ENCODE data around the gene ZNF620. TPM values are rescaled to one million over a fixed set of nuclear protein-coding genes. Genes with fewer than 3 reads are reported as not detected.

Gene ZNF620
- total RNA-seq, 3 donors from 2014 or later (not counting 1 experiment from before 2014, with no cell fraction given): 3.3 to 7.4 (median 6.0) TPM

DNA sequence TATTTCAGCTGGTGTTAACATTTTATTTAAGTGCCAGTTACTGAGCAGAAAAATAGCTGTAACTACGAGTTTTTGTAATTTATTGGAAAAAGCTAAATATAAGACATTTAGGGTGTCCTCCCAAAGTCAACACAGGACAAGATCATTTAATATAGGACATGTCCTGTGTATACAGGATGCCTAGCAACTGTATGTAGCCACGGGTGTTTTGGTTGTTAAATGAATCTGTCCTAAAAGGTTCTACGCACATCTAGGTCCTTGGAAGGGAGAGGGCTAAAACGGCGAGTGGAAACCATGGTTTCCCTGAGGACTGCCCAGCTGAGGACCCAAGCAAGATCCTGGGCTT lies 18.4 kb downstream of the ZNF620 start:
- H3K4me3 Mint-ChIP-seq: peak overlapping the region; percentile 97
- no peaks in the 10 kb centered on the region for H3K9me3 ChIP-seq (ENCODE audit: control insufficient read depth, insufficient read depth, low read length)
- DNase-seq (no peak), ATAC-seq (peak in 2 of 3 donors; percentile 16 to 19)
- H3K9me3 Mint-ChIP-seq: no peaks in the 10 kb centered on the region
- no peak for TF ChIP-seq CTCF (IDR thresholded peaks at IDR 0.05)
- intact Hi-C loops (cut with micrococcal nuclease): loop anchor here (1.0 kb wide), 2 partner anchors 47 to 71 kb away; partner anchors contain the start of gene ZNF619
- H3K27me3 ChIP-seq (ENCODE audit: control insufficient read depth, insufficient read depth, low read length): no peaks in the 10 kb centered on the region
- H3K27me3 Mint-ChIP-seq (ENCODE audit: low read depth in 2 of 2): no peaks in the 10 kb centered on the region
- peaks cover 24 to 38% of the 10 kb centered on the region in 2 donors for H3K4me1 Mint-ChIP-seq
- peaks cover 9% of the 10 kb centered on the region for H3K36me3 ChIP-seq (ENCODE audit: control insufficient read depth, insufficient read depth, low read length)
- peaks cover 14% of the 10 kb centered on the region for H3K4me1 ChIP-seq (ENCODE audit: control insufficient read depth, insufficient read depth, low read length)
- H3K36me3 Mint-ChIP-seq: no peaks in the 10 kb centered on the region
- H3K27ac Mint-ChIP-seq: peak overlapping the region; percentile 95 to 98
- H3K27ac ChIP-seq (ENCODE audit: low read length): peak overlapping the region; percentile 93
- peak overlapping the region; percentile 96 for H3K4me3 ChIP-seq (ENCODE audit: low read length)
- WGBS (ENCODE audit: insufficient coverage): 37% methylated on average over 5 of the region's 5 CpGs

DNA sequence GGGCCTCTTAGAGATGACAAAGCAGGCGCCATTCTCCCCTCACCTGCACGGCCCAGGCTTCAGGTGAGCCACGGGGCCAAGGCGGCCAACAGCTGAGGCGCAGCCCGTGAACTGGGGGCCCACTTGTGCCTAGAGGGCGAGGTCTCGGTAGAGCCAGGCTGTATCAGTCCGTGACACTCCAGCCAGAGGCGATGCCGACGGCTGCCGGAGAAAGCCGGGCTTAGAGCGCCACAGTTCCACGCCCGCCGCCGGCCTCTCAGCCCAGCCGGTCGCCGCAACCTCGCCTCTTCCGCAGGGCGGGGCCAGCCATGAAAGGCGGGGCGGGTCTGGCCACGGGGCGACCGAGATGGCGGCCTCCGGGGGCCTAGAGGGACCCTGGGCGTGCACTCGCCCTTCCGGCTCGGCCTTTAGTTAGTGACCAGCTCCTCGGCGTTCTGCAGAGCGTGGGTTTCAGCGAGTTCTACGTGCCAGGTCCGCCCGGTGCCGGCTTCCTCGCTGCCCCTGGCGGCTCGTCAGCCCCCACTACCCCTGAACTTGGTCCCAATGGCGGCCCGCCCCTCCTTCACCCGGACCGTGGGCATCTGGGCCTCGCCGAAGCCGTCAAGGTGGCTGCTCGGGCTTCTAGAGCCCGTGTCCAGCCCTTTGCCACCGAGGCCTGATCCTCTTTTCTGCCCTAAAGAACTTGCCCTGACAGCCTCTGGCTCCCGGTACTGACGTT lies 18.9 kb downstream of the ZNF620 start, which contains the start of gene ZNF621:
Gene ZNF621, plus strand, starts transcription at position 393 of the 718 bp plus-strand sequence. CDS start 881 bp downstream, outside the sequence.
- peaks cover 24 to 43% of the 10 kb centered on the region in 2 donors for H3K4me1 Mint-ChIP-seq

DNA sequence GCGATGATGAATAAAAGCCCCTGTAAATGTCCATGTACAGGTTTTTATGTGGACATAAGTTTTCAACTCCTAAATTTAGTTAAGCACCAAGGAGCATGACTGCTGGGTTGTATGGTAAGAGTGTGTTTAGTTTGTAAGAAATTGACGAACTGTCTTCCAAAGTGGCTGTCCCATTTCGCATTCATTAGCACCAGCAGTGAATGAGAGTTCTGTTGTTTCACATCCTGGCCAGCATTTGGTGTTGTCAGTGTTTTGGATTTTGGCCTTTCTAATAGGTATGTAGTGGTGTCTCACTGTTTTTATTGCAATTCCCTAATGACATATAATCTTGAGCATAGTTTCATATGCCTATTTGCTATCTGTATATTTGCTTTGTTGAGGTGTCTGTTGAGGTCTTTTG lies 22.6 kb downstream of the ZNF620 start:
- H3K36me3 Mint-ChIP-seq: peaks cover 24% of the 10 kb centered on the region
- no peaks in the 10 kb centered on the region for H3K9me3 Mint-ChIP-seq
- Histone ChIP-seq H3K27me3 (ENCODE audit: control insufficient read depth, insufficient read depth, low read length) (no peaks in the 10 kb centered on the region), H3K27ac (ENCODE audit: low read length) (no peak overlapping the region), H3K36me3 (ENCODE audit: control insufficient read depth, insufficient read depth, low read length) (peaks cover 41% of the 10 kb centered on the region), H3K9me3 (ENCODE audit: control insufficient read depth, insufficient read depth, low read length) (no peaks in the 10 kb centered on the region), H3K4me1 (ENCODE audit: control insufficient read depth, insufficient read depth, low read length) (peaks cover 14% of the 10 kb centered on the region), H3K4me3 (ENCODE audit: low read length) (no peak overlapping the region)
- H3K27ac Mint-ChIP-seq: no peak overlapping the region
- no peak for DNase-seq
- H3K4me3 Mint-ChIP-seq: no peak overlapping the region
- intact Hi-C loops (cut with micrococcal nuclease): no loop called here
- no peak for ATAC-seq
- peaks cover 24 to 50% of the 10 kb centered on the region in 2 donors for H3K4me1 Mint-ChIP-seq
- 100% methylated on average over 3 of the region's 3 CpGs for WGBS (ENCODE audit: insufficient coverage)
- no peak for TF ChIP-seq CTCF (IDR thresholded peaks at IDR 0.05)
- H3K27me3 Mint-ChIP-seq (ENCODE audit: low read depth in 2 of 2): no peaks in the 10 kb centered on the region

More for the DNA sequence above, 18.9 kb downstream of the ZNF620 start, which contains the start of gene ZNF621:
- H3K36me3 ChIP-seq (ENCODE audit: control insufficient read depth, insufficient read depth, low read length): peaks cover 9% of the 10 kb centered on the region
- DNase-seq (peak; percentile 86), ATAC-seq (peak; percentile 98 to 99 (median 98))
- Mint-ChIP-seq H3K27ac (peak within 1 kb of the TSS; percentile 95 to 98), H3K4me3 (peak within 1 kb of the TSS; percentile 97), H3K9me3 (no peaks in the 10 kb centered on the region), H3K36me3 (no peaks in the 10 kb centered on the region), H3K27me3 (ENCODE audit: low read depth in 2 of 2) (no peaks in the 10 kb centered on the region)
- peak within 1 kb of the TSS; percentile 93 for H3K27ac ChIP-seq (ENCODE audit: low read length)
- peaks cover 14% of the 10 kb centered on the region for H3K4me1 ChIP-seq (ENCODE audit: control insufficient read depth, insufficient read depth, low read length)
- under 1% methylated on average over 59 of the region's 59 CpGs for WGBS (ENCODE audit: insufficient coverage)
- peak within 1 kb of the TSS; percentile 96 for H3K4me3 ChIP-seq (ENCODE audit: low read length)
- H3K27me3 ChIP-seq (ENCODE audit: control insufficient read depth, insufficient read depth, low read length): no peaks in the 10 kb centered on the region
- no peak for TF ChIP-seq CTCF (IDR thresholded peaks at IDR 0.05)
- intact Hi-C loops (cut with micrococcal nuclease): loop anchor here (1.0 kb wide), 2 partner anchors 47 to 71 kb away; partner anchors contain the start of gene ZNF619
- no peaks in the 10 kb centered on the region for H3K9me3 ChIP-seq (ENCODE audit: control insufficient read depth, insufficient read depth, low read length)

Data from natural killer cell (primary cell).